HL-60 (cell line): ENCODE measurements around the gene BOD1L1.

ENCODE experiments used
- DNase-seq, 2 experiments: peaks; one replicate each; pipeline ENCODE4 v3.0.0-alpha.2; 2010 to 2020; ENCODE audit warnings: low read depth in 1 of 2, low spot score in 1 of 2
- H3K27ac ChIP-seq: fragments of 250-450 bp; sonication (Bioruptor Pico); replicated peaks from 2 replicates; pipeline ENCODE4 v1.5.1; 2020; ENCODE audit warnings: mild to moderate bottlenecking, moderate library complexity
- H3K27me3 ChIP-seq: fragments of 250-450 bp; sonication (Bioruptor Pico); 2 replicates; pipeline ENCODE4 v1.5.1; 2021; ENCODE audit warnings: mild to moderate bottlenecking, moderate library complexity; ENCODE audit not compliant: insufficient read depth, poor library complexity, severe bottlenecking
- H3K4me3 ChIP-seq: replicated peaks from 2 replicates; pipeline ENCODE4 v1.5.1; 2011; ENCODE audit warnings: mild to moderate bottlenecking, control low read depth, low read length; ENCODE audit not compliant: insufficient read depth
- GABPA ChIP-seq: IDR thresholded peaks from 2 replicates; pipeline ENCODE4 v1.6.1; 2012; ENCODE audit warnings: low read depth
- POLR2AphosphoS5 ChIP-seq: IDR thresholded peaks from 2 replicates; pipeline ENCODE4 v1.6.1; 2012; ENCODE audit warnings: low read depth
- REST ChIP-seq: IDR thresholded peaks from 2 replicates; pipeline ENCODE4 v1.6.1; 2012; ENCODE audit warnings: low read depth; ENCODE audit not compliant: insufficient replicate concordance
- SPI1 ChIP-seq: IDR thresholded peaks from 2 replicates; pipeline ENCODE4 v1.6.1; 2012; ENCODE audit warnings: low read depth, mild to moderate bottlenecking, borderline replicate concordance
- TF ChIP-seq, protein P1 (sequence below): IDR thresholded peaks from one replicate; pipeline ENCODE4 v1.5.1; 2011; ENCODE audit warnings: low read length, control low read depth, inconsistent platforms; ENCODE audit not compliant: insufficient read depth

BOD1L1 gene

GRCh38 chr4:13640149-13640940 is 12.8 kb upstream of the BOD1L1 start:
- no peak overlapping the region for H3K4me3 ChIP-seq
- H3K27ac ChIP-seq = no peak overlapping the region
- DNase-seq = no peak
- TF ChIP-seq GABPA (no peak), REST (no peak), POLR2AphosphoS5 (no peak), SPI1 (no peak)
- TF ChIP-seq, protein P1, sequence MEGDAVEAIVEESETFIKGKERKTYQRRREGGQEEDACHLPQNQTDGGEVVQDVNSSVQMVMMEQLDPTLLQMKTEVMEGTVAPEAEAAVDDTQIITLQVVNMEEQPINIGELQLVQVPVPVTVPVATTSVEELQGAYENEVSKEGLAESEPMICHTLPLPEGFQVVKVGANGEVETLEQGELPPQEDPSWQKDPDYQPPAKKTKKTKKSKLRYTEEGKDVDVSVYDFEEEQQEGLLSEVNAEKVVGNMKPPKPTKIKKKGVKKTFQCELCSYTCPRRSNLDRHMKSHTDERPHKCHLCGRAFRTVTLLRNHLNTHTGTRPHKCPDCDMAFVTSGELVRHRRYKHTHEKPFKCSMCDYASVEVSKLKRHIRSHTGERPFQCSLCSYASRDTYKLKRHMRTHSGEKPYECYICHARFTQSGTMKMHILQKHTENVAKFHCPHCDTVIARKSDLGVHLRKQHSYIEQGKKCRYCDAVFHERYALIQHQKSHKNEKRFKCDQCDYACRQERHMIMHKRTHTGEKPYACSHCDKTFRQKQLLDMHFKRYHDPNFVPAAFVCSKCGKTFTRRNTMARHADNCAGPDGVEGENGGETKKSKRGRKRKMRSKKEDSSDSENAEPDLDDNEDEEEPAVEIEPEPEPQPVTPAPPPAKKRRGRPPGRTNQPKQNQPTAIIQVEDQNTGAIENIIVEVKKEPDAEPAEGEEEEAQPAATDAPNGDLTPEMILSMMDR = no peak
- no peaks in the 10 kb centered on the region for H3K27me3 ChIP-seq

GRCh38 chr4:13635286-13635799 is 7.8 kb upstream of the BOD1L1 start:
- TF ChIP-seq SPI1 (no peak), GABPA (no peak)
- Histone ChIP-seq H3K27me3 (no peaks in the 10 kb centered on the region), H3K27ac (no peak overlapping the region), H3K4me3 (no peak overlapping the region)
- DNase-seq = no peak

- TF ChIP-seq, protein P1 = no peak
- TF ChIP-seq POLR2AphosphoS5 (no peak), SPI1 (no peak), GABPA (no peak), REST (no peak)
- DNase-seq = no peak
- Histone ChIP-seq H3K27ac (no peak overlapping the region), H3K27me3 (no peaks in the 10 kb centered on the region), H3K4me3 (no peak overlapping the region)
These were observed 6.1 kb upstream of the BOD1L1 start for GRCh38 chr4:13633671-13634070.

GRCh38 chr4:13627178-13627605 is 333 bp downstream of the BOD1L1 start:
- Histone ChIP-seq H3K4me3 (peak overlapping the region; percentile 86), H3K27ac (peak overlapping the region; percentile 91), H3K27me3 (no peaks in the 10 kb centered on the region)
- TF ChIP-seq SPI1 = no peak
- TF ChIP-seq POLR2AphosphoS5 = no peak
- TF ChIP-seq, protein P1 = no peak
- no peak for TF ChIP-seq REST
- no peak for TF ChIP-seq GABPA
- DNase-seq = peak in 1 of 2 experiments; percentile 30
